IMR-90 (cell line): Measurements from ENCODE around the gene EGFL8. TPM values are rescaled to one million over a fixed set of nuclear protein-coding genes. Genes with fewer than 3 reads are reported as not detected.

Experiments used
- ATAC-seq: fragments of 200-7000 bp; cut with Tn5 transposase; 2 replicates; pipeline ENCODE4 v1.9.1; 2020; ENCODE audit warnings: low read depth, mild to moderate bottlenecking, moderate library complexity
- BruUV-seq: library from RNA; stranded (reverse); fragments of 400-500 nt; replicated peaks from 2 replicates; lab custom pipeline; 2021; lab: Mats Ljungman, UMichigan
- CTCF ChIA-PET: fragments of 300-600 bp; formaldehyde crosslinking; extraction: SDS; loops from one replicate; lab custom pipeline; 2021; ENCODE audit warnings: antibody characterized with exemption; lab: Yijun Ruan, JAX
- POLR2A ChIA-PET: fragments of 300-600 bp; sonication (Branson Sonifier 250); formaldehyde crosslinking; loops from one replicate; lab custom pipeline; 2022; ENCODE audit warnings: antibody characterized with exemption; ENCODE audit not compliant: unreplicated experiment; lab: Charles Lee
- DNase-seq: peaks from one replicate; pipeline ENCODE4 v3.0.0; 2013
- H2AFZ ChIP-seq: replicated peaks from 2 replicates; pipeline ENCODE3; 2013; ENCODE audit warnings: low read length, mild to moderate bottlenecking; ENCODE audit not compliant: poor library complexity
- H2AK5ac ChIP-seq: 2 replicates; pipeline ENCODE4 v1.6.1; 2013; ENCODE audit warnings: low read depth, low read length, inconsistent platforms
- H2AK9ac ChIP-seq: replicated peaks from 2 replicates; pipeline ENCODE3; 2013; ENCODE audit warnings: mild to moderate bottlenecking, low read depth, low read length, moderate library complexity; ENCODE audit not compliant: poor library complexity
- H2BK120ac ChIP-seq: 2 replicates; pipeline ENCODE4 v1.6.1; 2013; ENCODE audit warnings: low read depth, low read length, inconsistent platforms
- H2BK15ac ChIP-seq: 3 replicates; pipeline ENCODE4 v1.6.1; 2013; ENCODE audit warnings: low read depth, low read length, inconsistent platforms
- H2BK20ac ChIP-seq: 2 replicates; pipeline ENCODE4 v1.6.1; 2013; ENCODE audit warnings: low read depth, mild to moderate bottlenecking, inconsistent platforms, low read length, moderate library complexity
- H2BK5ac ChIP-seq: 2 replicates; pipeline ENCODE4 v1.6.1; 2013; ENCODE audit warnings: mild to moderate bottlenecking, low read depth, low read length, inconsistent platforms; ENCODE audit not compliant: poor library complexity, severe bottlenecking
- H3K14ac ChIP-seq: replicated peaks from 2 replicates; pipeline ENCODE4 v1.6.1; 2013; ENCODE audit warnings: low read depth, low read length, inconsistent platforms
- H3K18ac ChIP-seq: 2 replicates; pipeline ENCODE4 v1.6.1; 2013; ENCODE audit warnings: low read depth, low read length, control low read depth
- H3K23ac ChIP-seq: 2 replicates; pipeline ENCODE4 v1.6.1; 2013; ENCODE audit warnings: low read depth, low read length, inconsistent platforms
- H3K27ac ChIP-seq: 2 replicates; pipeline ENCODE4 v1.5.1; 2013; ENCODE audit warnings: mild to moderate bottlenecking, control low read depth, low read length; ENCODE audit not compliant: insufficient read depth
- H3K27me3 ChIP-seq: 2 replicates; pipeline ENCODE4 v1.6.1; 2013; ENCODE audit warnings: low read length; ENCODE audit not compliant: control insufficient read depth, insufficient read depth
- H3K36me3 ChIP-seq: 2 replicates; pipeline ENCODE4 v1.6.1; 2013; ENCODE audit warnings: low read length, mixed read lengths; ENCODE audit not compliant: control insufficient read depth, insufficient read depth
- H3K4ac ChIP-seq: 2 replicates; pipeline ENCODE4 v1.6.1; 2013; ENCODE audit warnings: low read depth, low read length, inconsistent platforms
- H3K4me1 ChIP-seq: 2 replicates; pipeline ENCODE4 v1.6.1; 2013; ENCODE audit warnings: low read length, mixed read lengths; ENCODE audit not compliant: control insufficient read depth, insufficient read depth
- H3K4me2 ChIP-seq: 2 replicates; pipeline ENCODE4 v1.6.1; 2013; ENCODE audit warnings: low read depth, mild to moderate bottlenecking, control low read depth, low read length, moderate library complexity
- H3K4me3 ChIP-seq: 2 replicates; pipeline ENCODE4 v1.5.1; 2013; ENCODE audit warnings: low read depth, mild to moderate bottlenecking, control low read depth, low read length, moderate library complexity; ENCODE audit not compliant: insufficient read depth
- H3K56ac ChIP-seq: 2 replicates; pipeline ENCODE4 v1.6.1; 2013; ENCODE audit warnings: low read length, inconsistent platforms; ENCODE audit not compliant: insufficient read depth; ENCODE audit errors: extremely low read depth
- H3K79me1 ChIP-seq, 2 experiments: 2 replicates each; pipeline ENCODE4 v1.6.1; 2013; ENCODE audit warnings: low read length in 2 of 2, inconsistent platforms in 1 of 2, low read depth in 1 of 2
- H3K9ac ChIP-seq: 2 replicates; pipeline ENCODE4 v1.6.1; 2013; ENCODE audit warnings: low read depth, low read length, control low read depth
- H3K9me1 ChIP-seq: 2 replicates; pipeline ENCODE4 v1.6.1; 2013; ENCODE audit warnings: low read length, inconsistent platforms; ENCODE audit not compliant: insufficient read depth
- H3K9me3 ChIP-seq: 2 replicates; pipeline ENCODE4 v1.6.1; 2013; ENCODE audit warnings: low read length; ENCODE audit not compliant: control insufficient read depth, insufficient read depth
- H4K20me1 ChIP-seq: 2 replicates; pipeline ENCODE4 v1.6.1; 2013; ENCODE audit warnings: low read length, inconsistent platforms; ENCODE audit not compliant: insufficient read depth
- H4K5ac ChIP-seq: 2 replicates; pipeline ENCODE4 v1.6.1; 2013; ENCODE audit warnings: mild to moderate bottlenecking, low read depth, low read length, control low read depth
- H4K8ac ChIP-seq, 2 experiments: 2 replicates each; pipeline ENCODE4 v1.6.1; 2013; ENCODE audit warnings: low read depth in 2 of 2, low read length in 2 of 2, control low read depth in 1 of 2, inconsistent platforms in 1 of 2
- H4K91ac ChIP-seq: 2 replicates; pipeline ENCODE4 v1.6.1; 2013; ENCODE audit warnings: low read depth, low read length, inconsistent platforms; ENCODE audit not compliant: insufficient read depth
- CHD1 ChIP-seq: IDR thresholded peaks from 2 replicates; pipeline ENCODE4 v1.6.1; 2012; ENCODE audit warnings: low read depth, low read length, improper control_type of control experiment
- ELK1 ChIP-seq: fragments of 150-350 bp; IDR thresholded peaks from 2 replicates; pipeline ENCODE4 v1.6.1; 2016; ENCODE audit warnings: low read depth, mild to moderate bottlenecking, low read length, moderate library complexity, borderline replicate concordance
- FOS ChIP-seq: fragments of 150-350 bp; IDR thresholded peaks from 2 replicates; pipeline ENCODE4 v1.6.1; 2016; ENCODE audit warnings: low read depth, low read length
- MAZ ChIP-seq: IDR thresholded peaks from 2 replicates; pipeline ENCODE4 v1.6.1; 2012; ENCODE audit warnings: low read depth, mild to moderate bottlenecking, low read length, improper control_type of control experiment, moderate library complexity, borderline replicate concordance
- MXI1 ChIP-seq: IDR thresholded peaks from 2 replicates; pipeline ENCODE4 v1.6.1; 2012; ENCODE audit warnings: low read depth, mild to moderate bottlenecking, low read length, moderate library complexity, borderline replicate concordance
- RAD21 ChIP-seq: IDR thresholded peaks from 2 replicates; pipeline ENCODE4 v1.6.1; 2012; ENCODE audit warnings: low read length, improper control_type of control experiment
- RFX5 ChIP-seq: IDR thresholded peaks from 2 replicates; pipeline ENCODE4 v1.8.0; 2012; ENCODE audit warnings: low read depth, mild to moderate bottlenecking, low read length, moderate library complexity
- WGBS, 2 experiments: methylation state at CpG; one replicate each; pipeline versions ENCODE4 v1.1.5 to v1.1.7; 2013; ENCODE audit warnings: missing lambda C conversion rate in 2 of 2; ENCODE audit not compliant: insufficient read length in 1 of 2; ENCODE audit errors: extremely low coverage in 2 of 2; 5-methylcytosine and 5-hydroxymethylcytosine counted together
- dilution Hi-C: fragments of 300-500 bp; cut with HindIII; formaldehyde crosslinking; loops from one replicate; pipeline ENCODE4 v1.14.3; 2018; ENCODE audit warnings: low sequenced_read_pairs; ENCODE audit not compliant: unreplicated experiment
- in situ Hi-C: fragments of 300-500 bp; cut with MboI; formaldehyde crosslinking; loops from 3 replicates; pipeline ENCODE4 v1.14.3; 2019; ENCODE audit warnings: low sequenced_read_pairs, inconsistent platforms, mixed read lengths
- intact Hi-C: fragments of 100-400 bp; cut with micrococcal nuclease; formaldehyde crosslinking; loops from 2 replicates; pipeline ENCODE4 v1.10.0; 2022
- polyA plus RNA-seq, 3 experiments: library from polyadenylated mRNA; depleted of rRNA; stranded (reverse); fragments of >200 nt; gene quantifications; 2 replicates each; pipeline ENCODE4 v1.2.3, GENCODE V29; 2012; ENCODE audit warnings: low replicate concordance in 1 of 3
- total RNA-seq: library from RNA; depleted of rRNA; stranded (reverse); fragments of >200 nt; gene quantifications from 2 replicates; pipeline ENCODE4 v1.2.3, GENCODE V29; 2012

The EGFL8 gene
- total and polyA plus RNA-seq, 2 of the 4 experiments (the other 2 are of a cell fraction): 0.18 to 4.7 TPM

GRCh38 chr6:32114796-32115195 lies 49.6 kb upstream of the EGFL8 start (continued):
- no peak for TF ChIP-seq MXI1

GRCh38 chr6:32115623-32116022 lies 48.8 kb upstream of the EGFL8 start:
- Histone ChIP-seq H2AK9ac (no peak overlapping the region), H3K9me3 (no peaks in the 10 kb centered on the region), H3K36me3 (peaks cover 28% of the 10 kb centered on the region), H3K4ac (peak overlapping the region; percentile 65; the same call in 1 of the 2 replicates), H2BK20ac (peak overlapping the region; percentile 65), H3K56ac (peak overlapping the region; percentile 10; the same call in 1 of the 2 replicates), H2BK15ac (0 out of 3 replicates have a peak overlapping the region, but pooled peaks have one; percentile 10), H3K23ac (no peak overlapping the region), H4K5ac (no peak overlapping the region), H4K8ac (peak overlapping the region; percentile 4 to 31; a peak in 2 of 4 replicates), H3K27me3 (no peaks in the 10 kb centered on the region), H3K4me3 (no peak overlapping the region), H4K20me1 (peaks cover 4% of the 10 kb centered on the region; the same call in 1 of the 2 replicates), H3K9ac (no peak overlapping the region), H4K91ac (peak overlapping the region; percentile 91), H3K4me2 (no peak overlapping the region), H2AFZ (no peak overlapping the region), H3K79me1 (peaks cover 0 to 9% of the 10 kb centered on the region in 2 experiments; a peak in 1 of 4 replicates), H3K27ac (no peak overlapping the region), H2BK5ac (no peak overlapping the region), H3K14ac (0 out of 2 replicates have a peak overlapping the region, but pooled peaks have one; percentile 35), H3K4me1 (peaks cover 23% of the 10 kb centered on the region), H2BK120ac (peak overlapping the region; percentile 80), H3K18ac (no peak overlapping the region), H3K9me1 (peaks cover 9% of the 10 kb centered on the region), H2AK5ac (peak overlapping the region; percentile 73)
- DNase-seq (no peak), ATAC-seq (no peak)
- CTCF ChIA-PET: no interaction called here
- no TSS peak for BruUV-seq
- POLR2A ChIA-PET: interaction anchor here (0.6 kb wide), 1 partner anchor 74 kb away, joined by 5 read pairs; the partner anchor contains the start of gene PBX2
- no peak for TF ChIP-seq RAD21
- no peak for TF ChIP-seq MAZ
- TF ChIP-seq FOS: no peak
- no peak for TF ChIP-seq RFX5
- TF ChIP-seq CHD1: no peak
- TF ChIP-seq ELK1: no peak
- in situ Hi-C loops (loop anchor here (5.0 to 10.0 kb wide), 3 partner anchors 42 to 141 kb away; partner anchors contain the start of genes DXO, GPSM3 and PBX2), intact Hi-C loops (loop anchor here (2.0 to 5.0 kb wide), 4 partner anchors 62 to 297 kb away; partner anchors contain the start of genes AGPAT1, RNF5 and ZBTB12), dilution Hi-C loops (no loop called here)
- 86% methylated on average over 2 of the region's 6 CpGs; no CpG with 5 or more reads in 1 of the 2 experiments for WGBS, 2 experiments
